Nephron progenitor cell (in vitro differentiated cells): ENCODE data around the gene EGFR.

Experiments used
- DNase-seq: peaks from one replicate; pipeline ENCODE4 v3.0.0; 2021
- H3K27ac Mint-ChIP-seq: 2 replicates; pipeline ENCODE4 v1.8.0; 2021; ENCODE audit warnings: mild to moderate bottlenecking, moderate library complexity, mixed read lengths
- H3K27me3 Mint-ChIP-seq: 2 replicates; pipeline ENCODE4 v1.8.0; 2021; ENCODE audit warnings: mild to moderate bottlenecking, low read depth, mixed read lengths; ENCODE audit not compliant: poor library complexity
- H3K36me3 Mint-ChIP-seq: 2 replicates; pipeline ENCODE4 v1.8.0; 2021; ENCODE audit warnings: low read depth, mixed read lengths
- H3K4me1 Mint-ChIP-seq: 2 replicates; pipeline ENCODE4 v1.8.0; 2021; ENCODE audit warnings: mixed read lengths
- H3K4me3 Mint-ChIP-seq: 2 replicates; pipeline ENCODE4 v1.8.0; 2021; ENCODE audit warnings: mild to moderate bottlenecking, moderate library complexity, mixed read lengths
- H3K9me3 Mint-ChIP-seq: 2 replicates; pipeline ENCODE4 v1.8.0; 2021; ENCODE audit warnings: mild to moderate bottlenecking, moderate library complexity, mixed read lengths
- CTCF ChIP-seq: fragments of 200-600 bp; sonication (generic); IDR thresholded peaks from 2 replicates; pipeline ENCODE4 v1.5.0; 2021; ENCODE audit warnings: antibody characterized with exemption

The EGFR gene

GRCh38 chr7:55178863-55179773 is 160.3 kb downstream of the EGFR start:
- Mint-ChIP-seq H3K27me3 (peaks cover 8% of the 10 kb centered on the region), H3K4me3 (peak overlapping the region; percentile 5), H3K36me3 (no peaks in the 10 kb centered on the region), H3K9me3 (no peaks in the 10 kb centered on the region), H3K27ac (peak overlapping the region; percentile 64), H3K4me1 (peaks cover 48% of the 10 kb centered on the region)
- TF ChIP-seq CTCF: no peak
- DNase-seq: no peak

- H3K4me1 Mint-ChIP-seq: peaks cover 48% of the 10 kb centered on the region
- DNase-seq: no peak
- H3K27me3 Mint-ChIP-seq: peaks cover 11% of the 10 kb centered on the region
- H3K4me3 Mint-ChIP-seq: no peak overlapping the region
- no peaks in the 10 kb centered on the region for H3K36me3 Mint-ChIP-seq
- no peak overlapping the region for H3K27ac Mint-ChIP-seq
- TF ChIP-seq CTCF: no peak
- no peaks in the 10 kb centered on the region for H3K9me3 Mint-ChIP-seq
Measured at GRCh38 chr7:55179931-55180682, 161.3 kb downstream of the EGFR start.

DNA sequence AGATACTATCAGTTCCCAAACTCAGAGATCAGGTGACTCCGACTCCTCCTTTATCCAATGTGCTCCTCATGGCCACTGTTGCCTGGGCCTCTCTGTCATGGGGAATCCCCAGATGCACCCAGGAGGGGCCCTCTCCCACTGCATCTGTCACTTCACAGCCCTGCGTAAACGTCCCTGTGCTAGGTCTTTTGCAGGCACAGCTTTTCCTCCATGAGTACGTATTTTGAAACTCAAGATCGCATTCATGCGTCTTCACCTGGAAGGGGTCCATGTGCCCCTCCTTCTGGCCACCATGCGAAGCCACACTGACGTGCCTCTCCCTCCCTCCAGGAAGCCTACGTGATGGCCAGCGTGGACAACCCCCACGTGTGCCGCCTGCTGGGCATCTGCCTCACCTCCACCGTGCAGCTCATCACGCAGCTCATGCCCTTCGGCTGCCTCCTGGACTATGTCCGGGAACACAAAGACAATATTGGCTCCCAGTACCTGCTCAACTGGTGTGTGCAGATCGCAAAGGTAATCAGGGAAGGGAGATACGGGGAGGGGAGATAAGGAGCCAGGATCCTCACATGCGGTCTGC is 162.2 kb downstream of the EGFR start:
- Mint-ChIP-seq H3K36me3 (no peaks in the 10 kb centered on the region), H3K4me3 (no peak overlapping the region), H3K9me3 (no peaks in the 10 kb centered on the region), H3K4me1 (peaks cover 48% of the 10 kb centered on the region), H3K27ac (no peak overlapping the region), H3K27me3 (peaks cover 11% of the 10 kb centered on the region)
- DNase-seq: no peak
- TF ChIP-seq CTCF: no peak

- no peak for TF ChIP-seq CTCF
- no peak for DNase-seq
- Mint-ChIP-seq H3K4me3 (no peak overlapping the region), H3K9me3 (no peaks in the 10 kb centered on the region), H3K27ac (no peak overlapping the region), H3K4me1 (peaks cover 53% of the 10 kb centered on the region), H3K27me3 (peaks cover 14% of the 10 kb centered on the region), H3K36me3 (no peaks in the 10 kb centered on the region)
Measured at GRCh38 chr7:55181762-55182161, 162.9 kb downstream of the EGFR start.

DNA sequence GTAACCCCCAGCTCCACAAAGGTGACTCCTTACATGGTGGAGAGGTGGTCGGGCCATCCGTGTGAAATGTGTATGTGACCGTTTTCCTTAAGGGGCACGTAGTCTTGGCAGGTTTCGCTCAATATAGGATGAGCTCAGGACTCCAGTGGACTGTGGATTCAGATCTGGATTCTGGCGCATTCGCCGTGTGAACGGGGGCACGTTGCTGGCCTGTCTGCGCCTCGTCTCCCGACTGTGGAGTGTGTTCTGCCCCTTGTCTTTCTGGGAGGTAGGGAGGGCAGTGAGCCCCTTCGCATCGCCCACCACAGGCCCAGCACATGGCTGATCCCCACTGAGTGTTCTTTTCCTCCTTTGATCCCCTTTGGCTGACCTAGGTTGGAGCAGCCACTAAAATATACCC is 165.1 kb downstream of the EGFR start:
- Mint-ChIP-seq H3K27me3 (peaks cover 7% of the 10 kb centered on the region), H3K4me3 (no peak overlapping the region), H3K4me1 (peaks cover 47% of the 10 kb centered on the region), H3K9me3 (no peaks in the 10 kb centered on the region), H3K36me3 (no peaks in the 10 kb centered on the region), H3K27ac (no peak overlapping the region)
- no peak for DNase-seq
- no peak for TF ChIP-seq CTCF
